Left ventricle myocardium superior (tissue), 1 donor: Measurements from ENCODE around the gene CNPY1. TPM values are rescaled to one million over a fixed set of nuclear protein-coding genes. Genes with fewer than 3 reads are reported as not detected.

Experiments
- ATAC-seq: fragments of 200-7000 bp; cut with Tn5 transposase; one replicate; pipeline ENCODE4 v1.9.1; 2020; ENCODE audit warnings: mild to moderate bottlenecking, moderate library complexity
- DNase-seq: peaks from one replicate; pipeline ENCODE4 v3.0.0-alpha.2; 2020
- intact Hi-C: fragments of 100-400 bp; cut with micrococcal nuclease; formaldehyde crosslinking; loops from one replicate; pipeline ENCODE4 v1.11.0; 2022
- total RNA-seq: library from RNA; stranded (reverse); fragmentation: NEBNext Ultra II Directional; extraction: Animal tissue kit (Norgen Biotek cat#: 25700); gene quantifications from one replicate; pipeline ENCODE4 v1.2.1, GENCODE V29; 2021
- donor health status: DM: no; HTN: yes; CAD: no; lungs with severe emphysema.

The CNPY1 gene
- total RNA-seq, 1 donor from 2014 or later = not detected

DNA sequence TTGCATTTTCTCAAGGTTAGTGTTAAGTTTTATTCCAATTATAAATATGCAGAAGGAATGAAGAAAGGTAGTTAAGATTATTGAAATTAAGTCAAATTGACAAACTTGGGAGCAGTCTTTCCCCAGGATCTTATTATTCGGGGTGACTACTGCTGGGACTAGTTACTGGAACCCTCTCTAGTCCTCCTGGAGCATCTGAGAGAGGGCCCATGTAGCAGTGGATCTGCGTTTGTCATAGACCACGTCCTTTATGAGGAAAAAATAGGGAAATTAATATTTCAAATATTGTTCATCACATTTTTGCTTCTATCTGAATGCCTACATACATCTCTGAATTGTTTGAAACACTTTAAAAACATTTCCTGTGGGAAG, 41.0 kb downstream of the CNPY1 start:
- no peak for ATAC-seq
- intact Hi-C loops = no loop called here

DNA sequence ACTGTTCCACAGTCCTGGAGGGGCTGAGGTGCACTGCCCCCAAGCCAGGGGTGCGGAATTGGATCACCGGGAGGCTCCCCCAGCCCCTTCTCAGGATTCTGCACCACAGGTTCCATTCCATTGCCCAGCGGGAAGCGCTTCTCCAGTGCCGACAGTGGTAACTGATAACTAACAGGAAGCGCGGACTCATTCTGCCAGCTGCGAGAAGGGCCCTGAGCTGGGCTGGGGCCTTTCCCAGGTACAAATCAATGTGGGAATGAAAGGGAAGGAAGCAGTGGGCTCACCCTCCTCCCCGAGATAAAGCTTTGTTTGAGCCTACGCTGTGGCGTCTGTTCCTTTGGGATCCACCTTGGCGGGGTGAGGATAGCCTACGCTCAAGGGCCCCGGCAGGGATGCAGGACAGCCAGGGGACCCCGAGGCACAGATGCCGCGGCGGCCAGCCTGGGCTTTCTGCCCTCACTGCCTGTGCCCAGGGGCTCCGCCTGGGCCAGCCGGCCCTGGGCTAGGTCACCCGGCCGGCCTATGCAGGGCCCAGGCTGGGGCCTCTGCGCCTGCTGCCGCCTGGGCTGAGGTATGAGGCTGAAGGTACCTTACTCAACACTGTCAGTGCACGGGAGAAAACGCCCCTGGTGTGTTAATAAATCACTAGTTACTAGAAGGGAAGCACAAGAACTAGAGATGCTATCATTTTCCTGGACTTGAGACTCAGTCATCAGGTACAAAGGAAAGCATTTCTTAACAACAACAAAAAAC, 49.0 kb downstream of the CNPY1 start:
- intact Hi-C loops = no loop called here

More for the DNA sequence above, 41.0 kb downstream of the CNPY1 start:
- no peak for DNase-seq

DNA sequence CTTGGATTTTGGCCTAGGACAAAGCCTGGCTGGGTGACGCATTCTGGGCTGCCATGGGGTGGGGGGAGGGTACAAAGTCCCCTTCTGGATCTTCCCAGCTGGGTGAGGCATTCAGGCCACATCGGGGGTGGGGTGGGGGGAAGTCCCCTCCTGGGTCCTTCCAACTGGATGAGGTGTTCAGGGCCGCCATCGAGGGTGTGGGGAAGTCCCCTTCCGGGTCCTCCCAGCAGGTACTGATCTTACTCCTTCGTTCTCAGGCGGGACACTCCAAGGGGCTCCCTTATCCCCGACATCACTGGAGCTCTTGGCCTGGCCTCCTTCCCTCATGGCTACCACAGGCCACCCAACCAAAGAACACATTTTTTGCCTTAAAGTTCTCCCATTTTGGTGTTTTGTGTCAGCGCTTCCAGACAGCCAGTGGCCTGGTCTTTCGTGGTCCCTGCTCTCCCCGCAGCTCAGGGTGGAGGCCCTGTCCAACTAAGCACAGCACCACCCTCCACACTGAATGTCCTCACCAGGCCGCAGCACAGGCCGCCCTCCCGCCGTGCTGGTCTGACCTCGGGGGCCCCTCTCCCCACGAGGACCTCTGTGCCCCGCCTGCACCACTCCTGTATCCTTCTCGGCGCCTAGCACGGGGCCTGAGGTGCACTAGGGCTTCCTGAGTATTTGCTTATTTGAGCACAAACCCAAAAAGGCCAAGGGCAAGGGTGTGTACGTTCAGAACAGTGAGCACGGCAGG, 49.9 kb downstream of the CNPY1 start:
- ATAC-seq = no peak
- no peak for DNase-seq
- intact Hi-C loops = no loop called here

More for the DNA sequence above, 49.0 kb downstream of the CNPY1 start:
- ATAC-seq (no peak), DNase-seq (no peak)

DNA sequence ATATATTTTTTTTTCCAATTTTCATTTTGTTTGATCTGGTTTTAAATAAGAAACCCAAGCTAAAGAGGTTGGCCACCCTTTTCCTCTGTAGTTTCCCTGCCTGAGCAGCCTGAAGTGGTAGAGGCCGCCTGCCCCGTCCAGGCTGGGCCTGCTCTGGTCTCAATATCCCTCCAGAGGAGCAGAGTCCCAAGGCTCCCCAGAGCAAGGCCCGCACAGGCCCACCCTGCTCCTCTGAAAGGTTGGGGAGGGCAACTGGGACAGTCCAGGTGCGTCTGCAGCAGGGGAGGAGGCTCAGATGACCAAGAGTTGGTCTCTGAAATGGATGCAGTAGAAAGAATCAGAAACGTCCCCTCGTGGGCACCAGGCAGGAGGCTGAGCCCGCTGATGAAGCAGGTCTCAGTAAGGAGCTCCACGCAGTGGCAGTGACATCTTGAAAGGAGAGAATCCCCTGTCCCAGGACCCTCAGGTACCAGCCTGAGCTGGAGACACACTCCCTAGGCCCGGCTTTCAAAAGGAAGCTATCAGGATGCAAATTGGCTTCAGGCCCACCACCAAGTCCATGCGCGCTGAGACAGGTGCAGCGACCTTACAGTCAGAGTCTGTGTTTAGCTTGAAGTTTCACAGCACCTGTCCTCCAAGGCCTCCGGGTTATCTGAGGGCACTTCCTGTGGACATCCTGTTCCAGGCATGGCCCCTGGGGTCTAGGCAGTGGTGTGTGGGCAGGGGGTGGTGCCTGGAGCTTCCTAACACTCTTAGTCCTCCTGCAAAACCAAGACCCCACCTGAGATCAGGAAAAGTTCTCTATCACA, 50.7 kb downstream of the CNPY1 start:
- intact Hi-C loops = no loop called here
- ATAC-seq (no peak), DNase-seq (no peak)

DNA sequence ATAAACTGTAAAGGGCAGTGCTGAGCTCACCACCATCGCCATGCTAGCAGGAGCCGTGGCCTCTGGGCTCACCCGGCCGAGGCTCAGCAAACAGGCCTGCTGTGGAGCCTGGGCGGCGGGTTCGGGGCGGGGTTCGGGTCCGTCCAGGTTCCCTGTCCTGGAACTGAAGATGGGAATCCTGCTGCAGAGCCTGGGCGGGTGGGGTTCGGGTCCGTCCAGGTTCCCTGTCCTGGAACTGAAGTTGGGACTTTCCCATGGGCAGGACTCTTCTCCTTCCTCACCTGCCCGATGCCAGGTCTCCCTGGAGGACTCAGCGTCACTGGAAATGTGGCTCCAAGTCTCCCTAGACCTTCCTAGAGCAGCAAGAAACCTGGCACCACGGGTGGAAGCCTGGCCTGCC, 51.8 kb downstream of the CNPY1 start:
- no peak for ATAC-seq
- DNase-seq = no peak
- intact Hi-C loops = no loop called here

DNA sequence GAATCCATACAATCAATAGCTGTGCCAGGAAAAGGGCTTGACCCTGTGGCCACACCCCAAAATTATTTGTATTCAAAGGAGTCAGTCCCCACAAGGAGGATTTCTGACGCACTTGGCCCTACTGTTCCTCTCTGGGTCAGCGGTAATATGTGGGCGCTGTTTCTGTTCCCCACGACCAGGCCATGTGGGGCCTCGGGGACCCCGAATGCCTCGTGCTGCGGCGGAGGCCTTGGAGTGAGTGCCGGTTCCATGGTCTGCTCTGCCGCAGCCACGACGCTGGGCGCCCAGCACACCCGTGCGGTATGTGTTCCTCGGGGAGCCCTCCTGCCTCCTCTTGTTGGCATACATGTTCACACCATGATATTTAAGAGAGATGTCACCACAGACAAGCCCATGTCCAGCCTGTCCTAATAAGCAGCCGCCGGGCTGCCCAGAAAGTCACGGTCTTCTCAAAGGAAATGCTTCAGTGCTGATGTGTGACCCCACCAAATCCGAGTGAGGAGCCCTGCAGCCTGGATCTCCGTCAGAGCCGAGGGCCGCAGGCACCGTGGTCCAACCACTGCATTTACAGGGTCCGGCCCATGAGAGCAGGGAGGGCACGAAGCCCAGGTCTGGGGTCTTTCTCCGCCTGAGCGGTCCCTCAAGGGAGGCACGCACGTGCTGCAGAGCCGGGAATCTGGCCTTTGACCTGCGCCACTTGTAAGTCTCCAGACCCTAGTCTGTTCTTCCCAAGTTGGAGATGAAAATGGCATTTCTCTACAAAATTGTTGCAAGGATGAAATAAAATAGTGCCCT, 52.4 kb downstream of the CNPY1 start:
- intact Hi-C loops = no loop called here
- ATAC-seq = no peak
- no peak for DNase-seq

DNA sequence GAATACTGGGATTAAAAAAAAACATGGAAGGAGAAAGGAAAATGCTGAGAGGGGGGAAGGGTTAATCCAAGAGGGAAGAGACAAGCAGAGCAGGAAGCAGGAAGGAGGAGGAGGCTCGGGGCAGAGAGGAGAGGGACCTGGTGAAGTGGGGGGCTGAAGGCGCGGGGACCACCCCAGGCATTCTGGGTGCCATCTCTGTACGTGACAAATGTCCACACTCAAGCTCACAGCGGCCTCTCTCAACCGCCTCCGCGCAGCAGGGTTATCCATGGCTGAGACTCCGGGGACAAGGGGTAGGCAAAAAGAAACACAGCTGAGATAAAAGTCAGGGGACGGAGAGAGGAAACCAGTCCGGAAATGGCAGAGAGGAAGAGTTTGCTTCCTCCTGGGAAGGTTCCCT, 54.5 kb downstream of the CNPY1 start:
- DNase-seq = no peak
- intact Hi-C loops = no loop called here
- ATAC-seq = no peak

DNA sequence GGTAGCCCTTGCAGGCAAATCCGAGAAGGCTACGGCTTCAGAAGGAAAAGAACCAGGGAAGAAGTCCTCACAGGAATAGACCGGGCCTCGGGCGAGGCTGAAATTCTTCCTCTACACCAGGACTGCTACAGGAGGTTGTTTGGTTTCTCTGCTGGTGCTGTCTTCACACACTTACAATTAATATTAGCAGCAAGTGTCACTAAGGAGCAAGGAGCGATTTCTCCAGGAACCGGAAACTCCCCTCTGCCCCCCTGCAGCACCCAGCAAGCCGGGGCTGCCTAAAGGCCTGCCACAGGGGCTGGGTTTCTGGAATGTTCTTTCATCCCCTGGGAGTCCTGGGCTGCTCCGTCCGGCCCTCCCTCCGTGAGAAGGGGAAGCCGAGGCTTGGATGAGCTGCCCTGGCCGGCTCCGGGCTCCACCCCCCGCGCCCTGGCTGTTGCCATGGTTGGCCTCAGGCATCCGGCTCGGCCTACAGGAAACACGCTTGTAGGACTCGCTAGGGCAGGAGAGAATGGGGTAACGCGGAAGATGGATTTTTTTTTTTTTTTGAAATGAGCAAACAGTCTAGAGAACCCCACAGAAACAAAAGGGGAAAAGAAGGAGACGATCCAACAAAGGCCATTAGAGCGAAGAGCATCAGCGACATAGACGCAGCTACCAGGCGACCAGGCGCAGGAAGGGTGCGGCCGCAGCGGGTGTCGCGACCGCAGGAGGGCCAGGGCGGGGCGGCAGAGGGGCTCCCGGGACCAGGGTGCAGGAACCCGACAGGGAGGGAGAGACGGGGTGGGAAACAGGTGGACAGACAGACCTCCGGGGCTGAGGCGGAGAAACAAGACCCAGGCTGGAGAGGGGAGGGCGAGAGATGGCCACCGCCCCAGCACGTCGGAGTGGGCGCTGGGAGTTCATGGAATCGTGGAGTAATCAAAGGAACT, 55.4 kb downstream of the CNPY1 start:
- peak; percentile 78 for DNase-seq
- ATAC-seq = peak; percentile 91
- intact Hi-C loops = no loop called here

DNA sequence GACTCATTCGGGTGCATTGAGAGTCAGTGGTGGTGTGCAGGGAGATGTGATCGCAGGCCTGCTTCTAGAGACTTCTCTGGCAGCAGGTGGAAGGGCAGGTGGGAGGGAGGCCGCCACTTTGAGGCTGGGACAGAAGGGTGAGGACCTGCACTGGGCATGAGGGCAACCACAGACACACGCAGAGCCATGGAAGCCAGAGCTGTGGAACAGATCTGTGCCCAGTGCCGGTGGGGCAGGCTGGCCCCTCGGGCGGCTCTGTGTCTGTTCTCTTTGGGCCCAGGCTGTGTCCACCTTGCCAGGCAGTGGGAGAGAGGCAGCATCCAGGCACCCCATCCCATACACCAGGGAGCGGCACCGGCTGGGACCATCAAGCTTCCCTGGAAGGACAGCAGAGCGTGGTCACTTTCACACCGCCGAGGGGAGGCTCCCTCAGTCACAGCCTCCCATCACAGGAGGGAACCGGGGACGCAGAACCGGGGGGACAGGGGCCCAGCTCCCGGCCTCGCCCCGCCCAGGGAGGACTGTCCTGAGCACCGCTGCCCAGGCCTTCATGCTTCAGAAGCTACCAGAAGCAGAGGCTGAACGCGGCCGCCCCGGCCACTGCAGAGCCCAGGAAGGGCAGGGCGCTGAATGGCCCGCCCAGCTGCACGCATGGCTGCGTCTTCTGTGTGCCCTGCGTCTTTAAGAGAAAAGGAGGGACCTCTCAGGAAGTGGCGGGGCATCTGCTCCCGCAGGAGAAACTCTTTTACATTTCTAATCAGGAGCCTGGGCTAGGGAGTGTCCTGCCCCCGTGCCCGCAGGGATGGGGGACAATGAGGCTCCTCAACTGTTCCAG, 56.3 kb downstream of the CNPY1 start:
- ATAC-seq (peak; percentile 79), DNase-seq (peak; percentile 53)
- intact Hi-C loops = no loop called here

DNA sequence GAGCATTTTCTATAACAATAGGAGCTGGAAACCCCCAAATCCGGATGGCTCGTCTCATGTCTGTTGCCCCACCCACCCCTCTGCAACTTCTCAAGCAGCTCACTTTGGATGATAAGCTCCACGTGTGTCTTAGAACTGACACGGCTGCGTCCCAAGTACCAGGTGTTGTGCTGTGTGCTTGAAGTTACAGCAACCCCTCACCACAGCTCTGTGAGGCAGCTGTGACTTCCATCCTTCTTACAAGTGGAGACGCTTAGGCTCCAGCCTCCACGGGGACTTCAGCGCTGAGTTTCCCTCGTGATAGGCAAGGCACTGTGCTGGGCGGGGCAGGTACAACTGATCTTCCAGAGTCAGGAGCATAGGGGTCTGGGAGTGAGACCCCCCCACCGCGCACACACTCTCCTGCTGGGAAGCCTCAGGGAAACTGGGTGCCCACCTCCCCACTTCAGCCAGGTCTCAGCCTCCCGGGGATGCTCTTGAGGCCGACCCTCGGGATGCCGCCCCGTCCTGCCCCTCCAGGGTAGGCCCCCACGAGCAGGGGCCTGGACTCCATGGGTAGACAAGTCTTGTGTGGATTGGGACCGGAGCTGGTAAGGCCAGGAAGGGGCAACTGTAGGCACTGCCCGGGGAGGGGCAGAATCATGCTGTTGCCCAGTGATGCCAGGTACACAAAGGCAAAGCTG, 57.1 kb downstream of the CNPY1 start:
- intact Hi-C loops = no loop called here
- no peak for ATAC-seq
- DNase-seq = no peak

DNA sequence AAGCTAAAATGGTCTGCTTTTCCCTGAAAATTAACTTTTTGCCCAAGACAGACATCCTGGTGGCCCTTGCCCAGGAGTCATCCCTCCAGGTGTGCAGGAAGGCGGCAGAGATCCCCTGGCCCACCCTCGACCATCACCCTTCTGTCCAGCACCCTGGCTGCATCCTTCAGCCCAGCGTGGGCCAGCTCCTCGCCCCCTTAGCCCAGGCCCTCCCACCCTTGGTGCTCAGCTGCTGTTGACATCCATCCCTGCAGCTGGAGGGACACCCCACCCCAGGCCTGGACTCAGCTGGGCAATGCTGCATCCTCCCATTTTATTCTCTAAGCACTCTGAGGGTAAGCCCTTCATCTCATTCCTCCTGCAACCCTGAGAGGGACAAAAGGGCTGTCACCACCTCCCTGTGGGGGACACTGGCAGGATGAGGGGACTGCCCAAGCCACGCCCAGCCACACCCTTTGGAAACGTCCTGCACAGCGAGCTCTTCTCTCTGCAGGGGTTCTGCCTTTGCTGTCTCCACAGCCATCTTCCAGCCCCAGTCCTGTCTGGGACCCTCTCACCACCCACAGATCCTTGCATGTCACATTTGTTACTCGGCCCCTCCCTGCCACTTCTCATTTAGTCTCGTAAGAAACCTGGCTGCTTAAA, 57.8 kb downstream of the CNPY1 start:
- ATAC-seq (no peak), DNase-seq (no peak)
- intact Hi-C loops = no loop called here

DNA sequence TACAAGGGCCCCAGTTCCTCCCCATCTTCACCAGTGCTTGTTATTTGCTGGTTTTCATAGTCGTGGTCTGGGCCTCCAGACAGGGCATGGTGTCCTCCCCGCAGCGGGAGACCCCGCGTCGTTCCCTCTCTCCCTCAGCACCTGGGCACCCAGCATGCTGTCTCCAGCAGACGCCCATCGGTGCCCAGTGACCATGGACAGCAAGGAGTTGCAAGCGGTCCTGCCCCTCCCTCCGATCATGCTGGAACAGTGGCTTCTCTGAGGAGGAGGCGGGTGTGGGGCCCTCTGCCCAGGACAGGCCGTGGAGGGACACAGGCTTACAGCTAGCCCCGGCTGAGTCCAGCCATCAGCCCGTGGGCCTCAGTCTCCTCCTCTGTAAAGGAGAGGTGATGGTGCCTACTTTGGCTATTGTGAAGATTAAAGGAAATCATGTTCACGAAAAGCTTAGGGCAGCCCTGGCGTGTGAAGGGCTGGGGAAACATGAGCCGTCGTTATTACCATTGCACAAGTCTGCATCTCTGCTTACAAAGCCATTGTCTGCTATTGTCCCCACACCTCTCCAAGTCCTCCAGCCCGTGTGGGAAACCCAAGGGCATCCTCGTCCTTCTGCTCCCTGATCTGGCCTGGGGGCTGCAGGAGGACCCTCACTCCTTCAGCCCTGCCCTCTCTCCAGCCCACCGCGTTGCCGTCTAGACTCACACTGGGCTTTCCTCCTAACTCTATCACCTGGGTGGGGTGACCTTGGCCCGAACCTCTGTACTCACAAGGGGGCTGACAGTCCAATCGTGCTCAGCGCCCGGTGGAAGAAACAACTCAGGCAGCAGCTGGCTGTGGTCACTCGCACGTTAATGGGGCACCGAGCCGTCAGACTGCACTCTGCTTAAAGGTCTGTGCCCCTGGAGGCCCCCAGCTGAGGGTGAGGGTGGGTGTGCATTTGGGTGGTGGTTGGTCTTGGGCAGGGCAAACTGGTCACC, 58.6 kb downstream of the CNPY1 start:
- DNase-seq = no peak
- no peak for ATAC-seq
- intact Hi-C loops = no loop called here

DNA sequence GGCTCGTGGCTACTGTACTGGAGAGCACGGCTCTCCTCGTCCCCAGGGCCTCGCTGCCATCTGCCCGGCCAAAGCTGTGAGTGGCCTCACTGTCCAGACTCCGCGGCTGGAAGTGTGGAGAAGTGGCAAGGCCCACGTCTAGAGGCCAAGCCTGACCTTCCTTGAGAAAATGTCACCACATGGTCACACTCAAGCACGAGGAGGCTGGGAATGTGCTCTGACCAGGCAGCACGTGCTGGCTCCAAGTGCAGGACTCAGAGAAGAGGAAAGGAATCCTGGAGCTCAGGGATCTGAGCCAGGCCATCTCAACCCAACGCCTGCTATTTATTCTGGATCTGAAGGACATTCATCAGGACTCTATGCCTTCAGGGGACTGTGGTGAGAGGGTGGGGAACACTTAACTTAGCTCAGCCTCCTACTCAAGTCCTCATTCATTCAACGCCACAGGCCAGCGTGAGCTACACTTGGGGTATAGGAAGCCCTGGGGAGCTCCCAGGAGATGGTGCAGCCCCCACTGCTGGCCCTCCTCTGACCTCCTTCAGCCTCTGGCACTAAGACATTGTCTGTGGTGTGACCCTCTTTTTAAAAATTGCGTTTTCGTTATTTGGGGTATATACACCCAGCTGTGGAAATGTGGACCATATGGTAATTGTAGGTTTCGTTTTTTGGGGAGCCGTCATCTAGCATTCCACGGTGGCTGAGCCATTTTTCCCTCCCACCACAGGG, 59.4 kb downstream of the CNPY1 start:
- DNase-seq (no peak), ATAC-seq (no peak)
- intact Hi-C loops = no loop called here

DNA sequence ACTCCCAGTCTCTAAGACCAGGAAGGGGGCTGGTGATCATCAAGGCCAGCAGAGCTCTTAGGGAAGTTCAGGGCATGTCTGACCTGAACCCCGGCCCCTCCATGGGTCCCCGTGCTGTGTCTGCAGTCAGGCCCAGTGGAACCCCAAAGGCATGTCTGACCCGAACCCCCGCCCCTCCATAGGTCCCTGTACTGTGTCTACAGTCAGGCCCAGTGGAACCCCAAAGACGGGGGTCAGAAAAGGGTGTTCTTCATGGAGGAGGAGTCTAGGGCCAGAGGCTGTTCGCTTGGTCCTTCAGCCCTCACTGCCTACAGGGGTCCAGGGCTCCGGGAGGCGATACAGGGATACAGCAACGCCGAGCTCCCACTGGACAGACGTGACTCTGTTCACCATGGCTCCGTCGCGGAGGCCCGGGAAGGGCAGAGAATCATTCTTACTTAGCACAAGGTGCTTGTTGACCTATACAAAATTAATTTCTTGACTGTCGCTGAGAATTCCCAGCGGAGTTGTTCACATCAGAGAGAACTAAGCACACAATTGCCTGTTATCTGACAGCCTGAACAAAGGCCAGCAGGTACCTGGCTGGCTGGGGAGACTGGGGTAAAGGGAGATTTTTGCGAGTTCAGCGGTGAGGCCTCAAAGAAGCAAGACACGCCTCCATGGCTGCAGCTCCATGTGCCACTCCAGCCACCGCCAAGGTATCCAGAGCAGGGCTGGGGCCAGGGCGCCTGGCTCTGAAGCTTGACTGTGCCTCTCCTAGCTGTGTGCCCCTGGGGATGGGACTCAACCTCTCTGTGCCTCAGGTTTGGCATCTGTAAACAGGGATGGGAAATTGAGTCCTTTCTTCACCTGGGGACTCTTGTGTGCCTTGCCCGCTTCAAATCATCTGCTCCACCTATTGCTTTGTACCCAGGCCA, 61.6 kb downstream of the CNPY1 start:
- intact Hi-C loops = no loop called here
- DNase-seq (no peak), ATAC-seq (no peak)
